Panc1 (cell line): ENCODE results near the gene RIPPLY3. TPM values are rescaled to one million over a fixed set of nuclear protein-coding genes. Genes with fewer than 3 reads are reported as not detected.
A peak's percentile ranks its signal among the peaks of the same experiment; 100 is the strongest.

Experiments
- ATAC-seq: fragments of 200-7000 bp; cut with Tn5 transposase; 2 replicates; pipeline ENCODE4 v1.9.1; 2020; ENCODE audit warnings: mild to moderate bottlenecking, moderate library complexity
- BruUV-seq: library from RNA; stranded (reverse); fragments of 400-500 nt; replicated peaks from 2 replicates; lab custom pipeline; 2021; lab: Mats Ljungman, UMichigan
- CTCF ChIA-PET: fragments of 300-600 bp; sonication (Branson Sonifier 250); formaldehyde crosslinking; loops from one replicate; lab custom pipeline; 2022; ENCODE audit warnings: antibody characterized with exemption; lab: Charles Lee
- POLR2A ChIA-PET: fragments of 300-600 bp; sonication (Branson Sonifier 250); formaldehyde crosslinking; loops from one replicate; lab custom pipeline; 2022; ENCODE audit warnings: antibody characterized with exemption; lab: Charles Lee
- DNase-seq: peaks from one replicate; pipeline ENCODE4 v3.0.0-alpha.2; 2010; ENCODE audit warnings: low read depth, low spot score
- H3K27ac ChIP-seq: 2 replicates; pipeline ENCODE4 v1.5.1; 2011; ENCODE audit warnings: mild to moderate bottlenecking, low read length, inconsistent platforms
- H3K27me3 ChIP-seq: fragments of 200-500 bp; sonication (Bioruptor generic); 2 replicates; pipeline ENCODE4 v1.6.0; 2014; ENCODE audit warnings: low read length, inconsistent platforms; ENCODE audit not compliant: control insufficient read depth, insufficient read depth
- H3K36me3 ChIP-seq: fragments of 200-500 bp; sonication (Bioruptor generic); 2 replicates; pipeline ENCODE4 v1.5.1; 2014; ENCODE audit warnings: inconsistent platforms, mild to moderate bottlenecking, low read length, moderate library complexity; ENCODE audit not compliant: control insufficient read depth, insufficient read depth
- H3K4me1 ChIP-seq: 2 replicates; pipeline ENCODE4 v1.5.1; 2011; ENCODE audit warnings: inconsistent platforms, mild to moderate bottlenecking, low read length, moderate library complexity; ENCODE audit not compliant: control insufficient read depth, insufficient read depth
- H3K4me3 ChIP-seq, 2 experiments: 2 replicates each; pipeline ENCODE4 v1.5.1; 2011 to 2012; ENCODE audit warnings: low read depth in 2 of 2, low read length in 2 of 2, mild to moderate bottlenecking in 2 of 2, inconsistent platforms in 1 of 2, moderate library complexity in 1 of 2
- H3K9me3 ChIP-seq: fragments of 200-500 bp; sonication (Bioruptor generic); 2 replicates; pipeline ENCODE4 v1.5.1; 2014; ENCODE audit warnings: low read depth, mild to moderate bottlenecking, inconsistent platforms, low read length, moderate library complexity; ENCODE audit not compliant: control insufficient read depth, insufficient read depth
- CTCF ChIP-seq: fragments of 450-650 bp; IDR thresholded peaks from 2 replicates; pipeline ENCODE4 v1.5.1; 2017; ENCODE audit warnings: mild to moderate bottlenecking
- POLR2AphosphoS5 ChIP-seq: IDR thresholded peaks from 2 replicates; pipeline ENCODE4 v1.6.1; 2012; ENCODE audit warnings: mild to moderate bottlenecking, low read depth, low read length, moderate library complexity
- REST ChIP-seq, 2 experiments: IDR thresholded peaks; 2 replicates each; pipeline ENCODE4 v1.6.1; 2011 to 2012; ENCODE audit warnings: low read depth in 2 of 2, control low read depth in 1 of 2, low read length in 1 of 2, mild to moderate bottlenecking in 1 of 2, moderate library complexity in 1 of 2; ENCODE audit not compliant: insufficient read depth in 1 of 2
- SIN3A ChIP-seq: IDR thresholded peaks from 2 replicates; pipeline ENCODE4 v1.6.1; 2012; ENCODE audit warnings: low read depth, mild to moderate bottlenecking, low read length, moderate library complexity, borderline replicate concordance; ENCODE audit not compliant: insufficient read depth
- TCF7L2 ChIP-seq: IDR thresholded peaks from 2 replicates; pipeline ENCODE4 v1.6.1; 2011; ENCODE audit warnings: mild to moderate bottlenecking, low read depth, low read length, inconsistent platforms
- in situ Hi-C: cut with HindIII; loops from 2 replicates; pipeline ENCODE4 v1.10.0; 2016; ENCODE audit warnings: low sequenced_read_pairs, low pct_unique_long_range_greater_than_20kb
- intact Hi-C: fragments of 100-400 bp; cut with micrococcal nuclease; formaldehyde crosslinking; loops from one replicate; pipeline ENCODE4 v1.10.0; 2022; ENCODE audit not compliant: unreplicated experiment
- total RNA-seq: library from RNA; stranded (reverse); gene quantifications from one replicate; pipeline ENCODE4 v1.2.1, GENCODE V29; 2021; ENCODE audit not compliant: unreplicated experiment

The RIPPLY3 gene
- total RNA-seq, 1 experiment from 2014 or later: 1.2 TPM

GRCh38 chr21:36976882-36977651 is 29.4 kb upstream of the RIPPLY3 start:
- in situ Hi-C loops (no loop called here), intact Hi-C loops (no loop called here)
- peak; percentile 54 for DNase-seq
- BruUV-seq: no TSS peak
- ATAC-seq: peak; percentile 59
- Histone ChIP-seq H3K9me3 (no peaks in the 10 kb centered on the region), H3K4me3 (0 out of 4 replicates have a peak overlapping the region, but pooled peaks of 1 of the 2 experiments have one; percentile 20), H3K4me1 (peaks cover 14% of the 10 kb centered on the region), H3K27ac (peak overlapping the region; percentile 44; the same call in 1 of the 2 replicates), H3K27me3 (no peaks in the 10 kb centered on the region), H3K36me3 (no peaks in the 10 kb centered on the region)
- TF ChIP-seq SIN3A: no peak
- no peak for TF ChIP-seq REST (IDR thresholded peaks at IDR 0.05; ENCODE audit: insufficient read depth in 1 of 2, low read depth in 2 of 2, low read length in 1 of 2)
- TF ChIP-seq CTCF: peak; percentile 72
- CTCF ChIA-PET: interaction anchor here (1.1 to 1.2 kb wide), 2 partner anchors 13 to 33 kb away, joined by 3 to 4 read pairs; no protein-coding TSS in a partner anchor
- POLR2A ChIA-PET: interaction anchor here (0.6 kb wide), 1 partner anchor 19 kb away, joined by 4 read pairs; no protein-coding TSS in a partner anchor

- POLR2A ChIA-PET: interaction anchor here (0.6 kb wide), 2 partner anchors 46 to 656 kb away, joined by 3 to 4 read pairs; no protein-coding TSS in a partner anchor
- H3K27ac ChIP-seq: peak overlapping the region; percentile 66
- in situ Hi-C loops: no loop called here
- no peaks in the 10 kb centered on the region for H3K36me3 ChIP-seq
- no peaks in the 10 kb centered on the region for H3K27me3 ChIP-seq
- intact Hi-C loops: no loop called here
- DNase-seq (no peak), ATAC-seq (peak; percentile 91)
- TF ChIP-seq CTCF: no peak
- no peak for TF ChIP-seq SIN3A
- TF ChIP-seq POLR2AphosphoS5: no peak
- no peak for TF ChIP-seq REST (IDR thresholded peaks at IDR 0.05; ENCODE audit: insufficient read depth in 1 of 2, low read depth in 2 of 2, low read length in 1 of 2)
- no peak for TF ChIP-seq TCF7L2
- no TSS peak for BruUV-seq
- peaks cover 14% of the 10 kb centered on the region for H3K4me1 ChIP-seq
- CTCF ChIA-PET: interaction anchor here (0.6 to 1.4 kb wide), 3 partner anchors 29 to 475 kb away, joined by 3 to 6 read pairs (median 4); no protein-coding TSS in a partner anchor
- H3K4me3 ChIP-seq: peak overlapping the region; percentile 42 to 56
- no peaks in the 10 kb centered on the region for H3K9me3 ChIP-seq
Measured at GRCh38 chr21:36980280-36981048, 26.0 kb upstream of the RIPPLY3 start.
